GM12892 (cell line): ENCODE results near the gene NT5DC1.
"Not testable (repeated sequence)": the region's sequence is repeated elsewhere in the genome, so short reads cannot be mapped to it uniquely, and the experiment has no call there.

ENCODE experiments used
- DNase-seq: peaks from one replicate; pipeline ENCODE4 v3.0.0; 2011; ENCODE audit not compliant: insufficient read length
- FAIRE-seq: peaks from 2 replicates; lab custom pipeline; 2011; peaks lifted over from hg19 to GRCh38; lab: Jason Lieb, UNC
- POLR2A ChIP-seq: IDR thresholded peaks from 2 replicates; pipeline ENCODE4 v1.6.1; 2011; ENCODE audit warnings: low read depth, low read length, control low read depth
- POLR2AphosphoS5 ChIP-seq: IDR thresholded peaks from 2 replicates; pipeline ENCODE4 v1.6.1; 2011; ENCODE audit warnings: low read depth, low read length, control low read depth
- TAF1 ChIP-seq: IDR thresholded peaks from 2 replicates; pipeline ENCODE4 v1.6.1; 2011; ENCODE audit warnings: low read depth, mild to moderate bottlenecking, control low read depth, low read length, borderline replicate concordance

The NT5DC1 gene

DNA sequence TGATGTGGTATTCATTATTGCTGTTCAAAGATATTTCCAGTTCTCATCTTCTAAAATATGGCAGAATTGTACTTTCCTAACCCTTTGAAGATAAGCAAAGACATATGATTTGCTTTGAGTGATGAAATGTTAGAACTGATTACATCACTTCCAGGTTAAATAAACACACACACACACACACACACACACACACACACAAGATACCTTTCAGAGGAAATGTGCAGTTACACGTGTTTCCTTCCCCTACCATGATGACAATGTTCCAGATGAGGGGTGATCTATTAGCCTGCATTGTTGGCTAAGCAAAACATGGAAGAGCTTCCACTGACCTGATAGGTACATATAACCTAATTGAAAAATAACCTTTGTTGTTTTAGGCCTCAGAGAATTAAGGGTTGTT lies 28.3 kb upstream of the NT5DC1 start:
- no peak for FAIRE-seq
- TF ChIP-seq POLR2AphosphoS5, result no peak
- TF ChIP-seq POLR2A, result no peak
- no peak for DNase-seq

- TF ChIP-seq POLR2AphosphoS5 (no peak), TAF1 (no peak), POLR2A (no peak)
- FAIRE-seq, result no peak
- DNase-seq, result no peak
Measured at GRCh38 chr6:116073765-116074440, 26.8 kb upstream of the NT5DC1 start.

DNA sequence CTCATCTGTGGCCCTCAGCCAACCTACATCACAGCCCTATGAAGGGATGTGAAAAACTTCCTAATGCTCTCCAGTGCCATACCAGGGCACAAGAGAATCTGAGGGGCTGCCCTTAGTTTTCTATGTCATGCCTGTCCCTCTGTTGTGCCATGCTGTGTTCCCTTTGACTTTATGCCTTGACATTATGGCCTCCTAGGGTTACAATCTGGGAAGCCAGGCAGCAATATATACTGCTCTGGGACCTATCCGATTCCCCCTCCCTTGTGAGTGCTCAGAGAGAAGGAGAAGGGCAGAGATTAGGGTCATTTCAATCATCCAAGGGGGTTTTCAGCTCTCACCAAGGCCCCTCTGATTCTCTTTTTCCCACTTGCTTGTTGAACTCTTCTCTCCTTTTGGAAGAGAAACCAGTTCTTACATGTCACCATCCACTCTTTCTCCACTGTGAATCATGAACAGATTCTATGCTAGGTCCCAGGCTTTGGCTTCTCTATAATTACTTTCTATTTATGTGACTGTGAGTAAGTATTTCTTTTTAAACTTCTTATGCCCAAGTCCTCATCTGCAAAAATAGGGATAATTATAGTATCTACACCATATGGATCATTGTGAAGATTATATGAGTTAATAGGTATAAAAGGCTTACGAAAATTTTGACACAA lies 25.8 kb upstream of the NT5DC1 start:
- FAIRE-seq (no peak), DNase-seq (no peak)
- TF ChIP-seq TAF1 (no peak), POLR2A (no peak), POLR2AphosphoS5 (no peak)

GRCh38 chr6:116078522-116078921 lies 22.1 kb upstream of the NT5DC1 start:
- no peak for FAIRE-seq
- TF ChIP-seq TAF1 (no peak), POLR2AphosphoS5 (no peak), POLR2A (no peak)
- DNase-seq, result no peak

DNA sequence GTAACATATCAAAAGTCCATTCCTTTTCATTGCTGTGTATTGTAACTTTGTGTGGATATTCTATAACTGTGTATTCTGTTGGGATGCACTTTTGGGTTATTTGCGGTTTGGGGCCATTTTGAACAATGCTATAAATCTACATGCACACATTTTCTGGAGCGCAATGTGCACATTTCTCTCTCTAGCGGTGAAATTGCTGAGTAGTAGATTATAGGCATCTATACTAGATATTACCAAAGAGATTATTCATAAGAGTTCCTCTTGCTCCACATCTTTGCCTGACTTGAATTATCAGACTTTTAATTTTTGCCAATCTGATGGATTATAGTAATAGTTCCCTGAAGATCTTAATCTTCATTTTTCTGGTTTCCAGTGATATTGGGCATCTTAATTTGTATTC lies 21.7 kb upstream of the NT5DC1 start:
- no peak for FAIRE-seq
- DNase-seq, result no peak
- TF ChIP-seq POLR2A, result no peak
- no peak for TF ChIP-seq TAF1
- no peak for TF ChIP-seq POLR2AphosphoS5

- FAIRE-seq, result no peak
Measured at GRCh38 chr6:116083052-116083451, 17.6 kb upstream of the NT5DC1 start.

DNA sequence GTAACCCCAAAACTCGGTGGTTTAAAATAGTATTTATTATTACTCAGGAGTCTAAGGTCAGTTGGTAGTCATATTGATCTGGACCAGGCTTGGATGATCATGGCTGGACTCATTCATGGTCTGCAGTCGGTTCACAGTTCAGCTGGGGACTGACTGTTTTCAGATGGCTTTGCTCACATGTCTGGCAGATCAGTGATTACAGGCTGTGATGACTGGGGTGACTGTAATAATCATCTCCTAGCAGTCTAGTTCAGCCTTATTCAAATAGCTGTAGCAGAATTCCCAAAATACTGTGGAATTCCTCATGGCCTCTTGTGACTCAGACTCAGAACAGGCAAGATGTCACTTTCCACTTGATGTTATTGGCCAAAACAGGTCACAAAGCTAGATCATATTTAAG lies 16.4 kb upstream of the NT5DC1 start:
- TF ChIP-seq TAF1 (no peak), POLR2AphosphoS5 (no peak), POLR2A (no peak)
- DNase-seq (no peak), FAIRE-seq (peak; percentile 42)

More at GRCh38 chr6:116083052-116083451, 17.6 kb upstream of the NT5DC1 start:
- TF ChIP-seq POLR2A, result no peak
- no peak for TF ChIP-seq POLR2AphosphoS5
- TF ChIP-seq TAF1, result no peak
- DNase-seq, result no peak

DNA sequence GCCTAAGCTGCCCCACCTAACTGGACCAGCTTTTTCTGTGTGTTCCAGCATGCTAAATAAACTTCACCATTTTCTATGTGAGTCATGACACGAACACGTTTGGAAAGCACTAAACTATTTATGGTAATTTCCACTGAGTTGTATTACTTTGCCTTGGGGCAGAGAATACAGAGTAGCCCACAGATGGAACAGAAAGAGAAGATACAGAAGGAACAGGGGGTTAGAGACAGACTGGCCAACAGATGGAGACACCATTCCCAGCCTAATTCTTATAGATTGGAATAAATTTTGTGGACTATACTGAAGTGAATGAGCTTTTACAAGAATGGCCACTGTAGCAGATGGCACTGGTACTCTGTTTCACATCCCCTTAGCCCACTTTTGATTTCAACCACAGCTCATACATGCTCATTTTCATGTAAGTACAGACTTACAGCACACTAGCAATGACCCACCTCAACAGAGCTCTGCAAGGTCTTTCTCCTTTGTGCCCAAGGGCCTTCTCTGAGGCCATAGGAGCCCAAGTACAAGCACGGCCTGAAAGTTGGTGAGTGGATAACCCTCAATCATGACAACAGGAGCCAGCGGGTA lies 13.1 kb upstream of the NT5DC1 start:
- 0 out of 2 replicates have a peak, but pooled peaks have one; percentile 31 for TF ChIP-seq POLR2A
- no peak; the same call in 1 of the 2 replicates for TF ChIP-seq POLR2AphosphoS5
- TF ChIP-seq TAF1, result no peak
- peak; percentile 89 for FAIRE-seq
- no peak for DNase-seq

DNA sequence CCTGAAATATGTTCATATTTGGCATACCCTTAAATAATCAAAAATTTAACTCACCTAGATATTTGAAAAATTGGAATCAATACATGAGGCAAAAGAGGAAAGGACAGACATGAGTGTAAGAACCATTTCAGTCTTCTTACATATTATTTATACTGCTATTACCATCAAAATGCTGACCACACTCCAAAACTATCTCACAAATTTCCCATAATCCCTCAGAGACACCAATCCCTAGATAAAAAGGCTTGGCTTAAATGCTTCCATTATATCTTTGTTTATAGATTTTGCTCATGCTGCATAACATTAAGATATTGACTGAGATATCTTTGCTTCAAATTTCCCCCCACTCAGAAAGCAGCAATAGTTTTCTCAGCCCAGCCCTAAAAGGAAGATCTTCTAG lies 11.7 kb upstream of the NT5DC1 start:
- DNase-seq, result no peak
- FAIRE-seq, result no peak
- TF ChIP-seq POLR2A, result no peak

DNA sequence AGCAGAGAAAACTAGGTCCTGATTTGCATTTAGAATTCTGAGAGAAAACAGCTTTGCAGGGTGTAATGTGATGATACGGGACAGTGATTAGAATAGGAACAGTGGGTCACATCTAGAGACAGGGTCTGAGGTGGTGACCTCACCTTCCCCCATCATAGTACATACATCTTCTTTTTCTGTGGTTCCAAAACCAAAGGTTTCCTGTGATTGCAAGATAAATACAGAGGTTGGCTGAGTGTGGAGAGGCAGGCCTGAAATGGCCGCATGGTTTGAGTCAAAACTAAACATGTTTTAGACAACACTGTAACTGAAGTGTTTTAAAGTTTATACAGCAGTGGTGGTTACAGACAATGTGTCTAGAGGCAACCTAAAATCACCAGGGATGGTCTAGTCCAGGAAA lies 10.4 kb upstream of the NT5DC1 start:
- DNase-seq (no peak), FAIRE-seq (peak; percentile 95)
- TF ChIP-seq TAF1 (no peak), POLR2AphosphoS5 (no peak), POLR2A (no peak)

DNA sequence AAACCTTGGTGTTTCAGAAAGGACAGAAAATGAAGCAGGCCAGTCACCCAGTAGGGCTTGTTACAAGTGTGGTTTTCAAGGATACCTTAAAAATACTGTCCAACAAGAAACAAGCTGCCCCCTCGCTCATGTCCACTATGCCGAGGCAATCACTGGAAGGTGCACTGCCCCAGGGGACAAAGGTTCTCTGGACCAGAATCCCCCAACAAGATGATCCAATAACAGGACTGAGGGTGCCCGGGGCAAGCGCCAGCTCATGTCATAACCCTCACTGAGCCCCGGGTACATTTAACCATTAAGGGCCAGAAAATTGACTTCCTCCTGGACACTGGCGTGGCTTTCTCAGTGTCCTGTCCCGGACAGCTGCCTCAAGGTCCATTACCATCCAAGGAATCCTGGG lies 6.6 kb upstream of the NT5DC1 start:
- no peak for FAIRE-seq

GRCh38 chr6:116096048-116096759 lies 4.4 kb upstream of the NT5DC1 start:
- not testable (repeated sequence) for FAIRE-seq, DNase-seq

More for the DNA sequence above, 6.6 kb upstream of the NT5DC1 start:
- no peak for DNase-seq
- TF ChIP-seq TAF1, result no peak
- TF ChIP-seq POLR2A, result no peak
- no peak for TF ChIP-seq POLR2AphosphoS5
